K562 (cell line): ENCODE measurements around the gene SLC38A10.

Source experiments
- ESRRA ChIP-seq: fragments of 450-650 bp; IDR thresholded peaks from 2 replicates; pipeline ENCODE4 v1.6.1; 2014; ENCODE audit warnings: low read depth, mild to moderate bottlenecking, moderate library complexity, borderline replicate concordance
- FOXK2 ChIP-seq, 2 experiments: fragments of 450-650 bp; IDR thresholded peaks in 1 of 2; conservative IDR thresholded peaks in 1 of 2; 2 replicates each; pipeline ENCODE4 v1.6.1; 2016; ENCODE audit warnings: low read depth in 2 of 2, mild to moderate bottlenecking in 1 of 2
- SIN3A ChIP-seq, 2 experiments: fragments of 150-350 bp in 1 of 2; IDR thresholded peaks; 2 replicates each; pipeline ENCODE4 v1.6.1; 2011 to 2016; ENCODE audit warnings: borderline replicate concordance in 2 of 2, low read depth in 2 of 2, low read length in 2 of 2, mild to moderate bottlenecking in 2 of 2, moderate library complexity in 2 of 2; ENCODE audit not compliant: control insufficient read depth in 1 of 2
- TARDBP ChIP-seq: fragments of 450-650 bp; IDR thresholded peaks from 2 replicates; pipeline ENCODE4 v1.6.1; 2016
- ZNF384 ChIP-seq: IDR thresholded peaks from 2 replicates; pipeline ENCODE4 v1.6.1; 2012; ENCODE audit warnings: low read depth, low read length, improper control_type of control experiment
- TF ChIP-seq, protein P1 (sequence below), 2 experiments: IDR thresholded peaks; 2 replicates each; pipeline ENCODE4 v1.6.1; 2012; ENCODE audit warnings: improper control_type of control experiment in 2 of 2, low read depth in 2 of 2, low read length in 2 of 2, borderline replicate concordance in 1 of 2

DNA sequence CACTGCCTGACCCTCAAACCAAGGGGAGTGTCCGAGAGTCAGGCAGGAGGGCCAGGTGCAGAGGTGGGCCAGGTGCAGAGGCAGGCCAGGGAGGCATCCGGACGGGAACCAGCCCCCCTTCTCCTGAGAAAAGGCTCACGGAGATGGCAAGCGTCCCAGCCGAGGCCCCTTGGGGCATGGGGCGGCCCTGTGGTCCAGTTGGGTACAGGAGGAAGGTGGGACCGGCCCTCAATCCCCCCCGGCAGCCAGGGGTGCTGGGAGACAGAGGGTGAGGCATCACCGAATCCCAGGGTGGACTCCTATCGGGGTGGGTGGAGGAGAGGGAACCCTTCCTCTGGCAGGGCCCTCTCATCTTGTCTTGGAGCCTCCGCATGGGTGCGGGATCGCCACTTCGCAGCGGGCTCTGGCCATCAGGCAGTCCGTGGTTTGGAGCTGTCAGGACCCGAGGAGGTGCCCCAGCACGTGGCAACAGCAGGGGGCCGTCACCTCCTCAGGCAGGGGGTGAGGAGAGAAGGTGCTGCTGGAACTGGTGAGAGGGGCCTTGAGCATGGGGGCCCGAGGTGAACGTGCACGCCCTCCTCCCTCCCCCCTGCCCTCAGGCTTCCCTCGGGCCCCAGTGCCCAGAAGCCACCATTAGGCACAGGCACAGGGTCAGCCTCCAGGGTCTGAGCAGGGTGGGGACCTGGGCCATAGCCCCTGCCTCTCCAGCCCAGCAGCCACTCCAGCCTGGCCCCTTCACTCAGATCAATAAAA, 38.7 kb upstream of the SLC38A10 start:
- TF ChIP-seq FOXK2 (conservative IDR thresholded peaks at IDR 0.05 in 1 of 2, IDR thresholded peaks at IDR 0.05 in 1 of 2; ENCODE audit: low read depth in 2 of 2) (no peak), SIN3A (IDR thresholded peaks at IDR 0.05; ENCODE audit: borderline replicate concordance in 2 of 2, control insufficient read depth in 1 of 2, low read depth in 2 of 2, low read length in 2 of 2) (no peak), ZNF384 (no peak), ESRRA (no peak), TARDBP (no peak)
- TF ChIP-seq, protein P1, sequence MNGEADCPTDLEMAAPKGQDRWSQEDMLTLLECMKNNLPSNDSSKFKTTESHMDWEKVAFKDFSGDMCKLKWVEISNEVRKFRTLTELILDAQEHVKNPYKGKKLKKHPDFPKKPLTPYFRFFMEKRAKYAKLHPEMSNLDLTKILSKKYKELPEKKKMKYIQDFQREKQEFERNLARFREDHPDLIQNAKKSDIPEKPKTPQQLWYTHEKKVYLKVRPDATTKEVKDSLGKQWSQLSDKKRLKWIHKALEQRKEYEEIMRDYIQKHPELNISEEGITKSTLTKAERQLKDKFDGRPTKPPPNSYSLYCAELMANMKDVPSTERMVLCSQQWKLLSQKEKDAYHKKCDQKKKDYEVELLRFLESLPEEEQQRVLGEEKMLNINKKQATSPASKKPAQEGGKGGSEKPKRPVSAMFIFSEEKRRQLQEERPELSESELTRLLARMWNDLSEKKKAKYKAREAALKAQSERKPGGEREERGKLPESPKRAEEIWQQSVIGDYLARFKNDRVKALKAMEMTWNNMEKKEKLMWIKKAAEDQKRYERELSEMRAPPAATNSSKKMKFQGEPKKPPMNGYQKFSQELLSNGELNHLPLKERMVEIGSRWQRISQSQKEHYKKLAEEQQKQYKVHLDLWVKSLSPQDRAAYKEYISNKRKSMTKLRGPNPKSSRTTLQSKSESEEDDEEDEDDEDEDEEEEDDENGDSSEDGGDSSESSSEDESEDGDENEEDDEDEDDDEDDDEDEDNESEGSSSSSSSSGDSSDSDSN (IDR thresholded peaks at IDR 0.05; ENCODE audit: borderline replicate concordance in 1 of 2, low read depth in 2 of 2, low read length in 2 of 2) = no peak
